Measurements from ENCODE around the gene SGF29.

DNA sequence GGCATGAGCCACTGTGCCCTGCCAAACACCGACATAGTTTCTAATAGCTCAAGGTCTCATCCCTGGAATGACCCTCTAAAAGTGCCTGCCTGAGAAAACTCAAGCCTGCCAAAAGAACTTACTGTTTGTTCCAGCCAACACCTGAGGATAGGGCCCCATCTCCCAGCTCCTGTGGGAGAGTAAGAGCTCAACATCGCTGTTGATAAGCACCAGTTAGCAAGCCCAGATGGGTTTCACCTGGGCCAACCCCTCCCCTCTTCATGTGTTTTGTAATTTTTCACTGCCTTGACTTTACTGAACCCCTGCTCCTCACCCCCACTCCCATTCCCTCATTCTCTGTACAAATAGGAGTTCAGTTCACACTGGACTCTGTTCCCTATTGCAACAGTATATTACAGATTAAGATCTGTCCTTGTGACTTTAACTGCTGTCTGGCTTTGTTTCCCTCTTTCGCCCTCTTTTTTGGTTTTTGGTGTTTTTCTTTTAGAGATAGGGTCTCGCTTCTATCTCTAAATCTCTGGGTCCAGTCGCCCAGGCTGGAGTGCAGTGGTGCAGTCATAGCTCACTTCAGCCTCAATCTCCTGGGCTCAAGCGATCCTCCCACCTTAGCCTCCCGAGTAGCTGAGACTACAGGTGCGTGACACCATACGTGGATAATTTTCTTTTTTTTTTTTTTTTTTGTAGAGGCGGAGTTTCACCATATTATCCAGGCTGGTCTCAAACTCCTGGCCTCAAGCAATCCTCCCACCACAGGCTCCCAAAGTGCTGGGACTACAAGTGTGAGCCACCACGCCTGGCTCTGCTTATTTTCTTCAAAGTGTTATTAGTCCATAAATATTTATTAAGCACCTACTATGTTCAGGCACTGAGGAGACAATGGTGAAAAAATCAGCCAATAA, 27.3 kb upstream of the SGF29 start:
- no peak for TF ChIP-seq EP300 (IDR thresholded peaks at IDR 0.05; ENCODE audit: borderline replicate concordance)
- no peak for TF ChIP-seq TEAD4 (IDR thresholded peaks at IDR 0.05)
- no peak for TF ChIP-seq RAD21 (IDR thresholded peaks at IDR 0.05; ENCODE audit: low read depth)
- TF ChIP-seq, protein P1, sequence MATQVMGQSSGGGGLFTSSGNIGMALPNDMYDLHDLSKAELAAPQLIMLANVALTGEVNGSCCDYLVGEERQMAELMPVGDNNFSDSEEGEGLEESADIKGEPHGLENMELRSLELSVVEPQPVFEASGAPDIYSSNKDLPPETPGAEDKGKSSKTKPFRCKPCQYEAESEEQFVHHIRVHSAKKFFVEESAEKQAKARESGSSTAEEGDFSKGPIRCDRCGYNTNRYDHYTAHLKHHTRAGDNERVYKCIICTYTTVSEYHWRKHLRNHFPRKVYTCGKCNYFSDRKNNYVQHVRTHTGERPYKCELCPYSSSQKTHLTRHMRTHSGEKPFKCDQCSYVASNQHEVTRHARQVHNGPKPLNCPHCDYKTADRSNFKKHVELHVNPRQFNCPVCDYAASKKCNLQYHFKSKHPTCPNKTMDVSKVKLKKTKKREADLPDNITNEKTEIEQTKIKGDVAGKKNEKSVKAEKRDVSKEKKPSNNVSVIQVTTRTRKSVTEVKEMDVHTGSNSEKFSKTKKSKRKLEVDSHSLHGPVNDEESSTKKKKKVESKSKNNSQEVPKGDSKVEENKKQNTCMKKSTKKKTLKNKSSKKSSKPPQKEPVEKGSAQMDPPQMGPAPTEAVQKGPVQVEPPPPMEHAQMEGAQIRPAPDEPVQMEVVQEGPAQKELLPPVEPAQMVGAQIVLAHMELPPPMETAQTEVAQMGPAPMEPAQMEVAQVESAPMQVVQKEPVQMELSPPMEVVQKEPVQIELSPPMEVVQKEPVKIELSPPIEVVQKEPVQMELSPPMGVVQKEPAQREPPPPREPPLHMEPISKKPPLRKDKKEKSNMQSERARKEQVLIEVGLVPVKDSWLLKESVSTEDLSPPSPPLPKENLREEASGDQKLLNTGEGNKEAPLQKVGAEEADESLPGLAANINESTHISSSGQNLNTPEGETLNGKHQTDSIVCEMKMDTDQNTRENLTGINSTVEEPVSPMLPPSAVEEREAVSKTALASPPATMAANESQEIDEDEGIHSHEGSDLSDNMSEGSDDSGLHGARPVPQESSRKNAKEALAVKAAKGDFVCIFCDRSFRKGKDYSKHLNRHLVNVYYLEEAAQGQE (IDR thresholded peaks at IDR 0.05; ENCODE audit: low read depth): no peak
